Endothelial cell of umbilical vein (primary cell): ENCODE data around the gene SCAI. TPM values are rescaled to one million over a fixed set of nuclear protein-coding genes. Genes with fewer than 3 reads are reported as not detected.

Source experiments
- BruUV-seq: library from RNA; stranded (reverse); fragments of 400-500 nt; replicated peaks from 2 replicates; lab custom pipeline; 2021; lab: Mats Ljungman, UMichigan
- CTCF ChIA-PET: fragments of 300-600, 350-600 bp; sonication (Branson Sonifier 250); formaldehyde crosslinking; loops from one replicate; lab custom pipeline; 2021; ENCODE audit warnings: antibody characterized with exemption, inconsistent platforms; lab: Charles Lee
- POLR2A ChIA-PET: fragments of 300-600, 350-600 bp; sonication (Branson Sonifier 250); formaldehyde crosslinking; loops from one replicate; lab custom pipeline; 2021; ENCODE audit warnings: antibody characterized with exemption, inconsistent platforms; lab: Charles Lee
- DNase-seq: peaks from one replicate; pipeline ENCODE4 v3.0.0-alpha.2; 2011; ENCODE audit warnings: low read depth, low spot score
- FAIRE-seq: peaks from 2 replicates; lab custom pipeline; 2011; peaks lifted over from hg19 to GRCh38; lab: Jason Lieb, UNC
- H2AFZ ChIP-seq: 2 replicates; pipeline ENCODE4 v1.6.0; 2012; ENCODE audit warnings: low read depth, low read length, control low read depth, inconsistent platforms
- H3K27ac ChIP-seq: 2 replicates; pipeline ENCODE4 v1.5.1; 2011; ENCODE audit warnings: low read depth, mild to moderate bottlenecking, control low read depth, low read length, moderate library complexity; ENCODE audit not compliant: insufficient read depth
- H3K27me3 ChIP-seq, 2 experiments: 2 replicates each; pipeline versions ENCODE4 v1.6.0 to v1.6.1; 2011; ENCODE audit warnings: low read length in 2 of 2, mixed read lengths in 1 of 2; ENCODE audit not compliant: control insufficient read depth in 2 of 2, insufficient read depth in 2 of 2
- H3K36me3 ChIP-seq, 2 experiments: 2 replicates in 1 of 2; 3 replicates in 1 of 2; pipeline ENCODE4 v1.5.1; 2011; ENCODE audit warnings: low read length in 2 of 2, mild to moderate bottlenecking in 1 of 2, moderate library complexity in 1 of 2; ENCODE audit not compliant: control insufficient read depth in 2 of 2, insufficient read depth in 2 of 2; ENCODE audit errors: extremely low read depth in 1 of 2
- H3K4me1 ChIP-seq: 3 replicates; pipeline ENCODE4 v1.5.1; 2011; ENCODE audit warnings: mild to moderate bottlenecking, low read length; ENCODE audit not compliant: control insufficient read depth, insufficient read depth; ENCODE audit errors: extremely low read depth
- H3K4me2 ChIP-seq: 2 replicates; pipeline ENCODE4 v1.6.1; 2011; ENCODE audit warnings: low read length, control low read depth, mixed read lengths; ENCODE audit not compliant: insufficient read depth
- H3K4me3 ChIP-seq, 3 experiments: fragments of 200-600 bp in 1 of 3; sonication (generic), shearing (Covaris generic) in 1 of 3; replicated peaks in 1 of 3; 2 replicates each; pipeline ENCODE4 v1.5.1; 2011 to 2016; ENCODE audit warnings: control low read depth in 3 of 3, low read length in 3 of 3, mild to moderate bottlenecking in 2 of 3, inconsistent platforms in 1 of 3, low read depth in 1 of 3, moderate library complexity in 1 of 3; ENCODE audit not compliant: insufficient read depth in 1 of 3
- H3K79me2 ChIP-seq: 2 replicates; pipeline ENCODE4 v1.6.0; 2012; ENCODE audit warnings: low read length, inconsistent platforms; ENCODE audit not compliant: control insufficient read depth, insufficient read depth
- H3K9ac ChIP-seq: replicated peaks from 2 replicates; pipeline ENCODE3; 2011; ENCODE audit warnings: low read length, control low read depth; ENCODE audit not compliant: insufficient read depth; ENCODE audit errors: extremely low read depth
- H3K9me1 ChIP-seq: replicated peaks from 3 replicates; pipeline ENCODE4 v1.6.0; 2011; ENCODE audit warnings: mild to moderate bottlenecking, low read length; ENCODE audit not compliant: control insufficient read depth, insufficient read depth; ENCODE audit errors: extremely low read depth
- H3K9me3 ChIP-seq: replicated peaks from 2 replicates; pipeline ENCODE4 v1.5.1; 2012; ENCODE audit warnings: low read length, inconsistent platforms; ENCODE audit not compliant: control insufficient read depth, insufficient read depth
- H4K20me1 ChIP-seq: replicated peaks from 2 replicates; pipeline ENCODE3; 2011; ENCODE audit warnings: mild to moderate bottlenecking, low read length; ENCODE audit not compliant: control insufficient read depth, insufficient read depth; ENCODE audit errors: extremely low read depth
- EZH2 ChIP-seq: IDR thresholded peaks from 2 replicates; pipeline ENCODE4 v1.6.1; 2012; ENCODE audit warnings: borderline replicate concordance, low read depth, mild to moderate bottlenecking, moderate library complexity, low read length, inconsistent platforms; ENCODE audit not compliant: severe bottlenecking
- FOS ChIP-seq: IDR thresholded peaks from 2 replicates; pipeline ENCODE4 v1.6.1; 2011; ENCODE audit warnings: mild to moderate bottlenecking, low read length, moderate library complexity, borderline replicate concordance; ENCODE audit not compliant: insufficient read depth
- GATA2 ChIP-seq: IDR thresholded peaks from 2 replicates; pipeline ENCODE4 v1.7.0; 2011; ENCODE audit warnings: low read depth, mild to moderate bottlenecking, moderate library complexity, mixed read lengths, low read length; ENCODE audit not compliant: insufficient read length, insufficient read depth
- JUN ChIP-seq: IDR thresholded peaks from 2 replicates; pipeline ENCODE4 v1.6.1; 2011; ENCODE audit warnings: borderline replicate concordance, low read depth; ENCODE audit not compliant: insufficient read length, insufficient read depth
- MAX ChIP-seq: IDR thresholded peaks from 2 replicates; pipeline ENCODE4 v1.6.1; 2011; ENCODE audit not compliant: insufficient read depth, insufficient read length
- MYC ChIP-seq: IDR thresholded peaks from one replicate; pipeline ENCODE4 v1.6.1; 2011; ENCODE audit warnings: mild to moderate bottlenecking, low read depth, low read length
- POLR2A ChIP-seq: IDR thresholded peaks from 2 replicates; pipeline ENCODE4 v1.6.1; 2012; ENCODE audit warnings: low read depth, mild to moderate bottlenecking, control low read depth, low read length
- POLR2AphosphoS5 ChIP-seq: IDR thresholded peaks from 2 replicates; pipeline ENCODE4 v1.6.1; 2012; ENCODE audit warnings: low read depth, mild to moderate bottlenecking, control low read depth, low read length, moderate library complexity; ENCODE audit not compliant: insufficient read depth
- dilution Hi-C: fragments of 300-500 bp; cut with MboI; formaldehyde crosslinking; loops from one replicate; pipeline ENCODE4 v1.15.0; 2019; ENCODE audit warnings: low sequenced_read_pairs; ENCODE audit not compliant: extremely low pct_ligation_motif_present
- intact Hi-C: fragments of 100-400 bp; cut with micrococcal nuclease; formaldehyde crosslinking; loops from one replicate; pipeline ENCODE4 v1.10.0; 2022
- polyA plus RNA-seq, 4 experiments: library from polyadenylated mRNA; depleted of rRNA in 3 of 4; stranded (reverse) in 3 of 4; unstranded in 1 of 4; fragments of >200 nt; gene quantifications; 2 replicates each; pipeline versions ENCODE4 v1.2.1 to v1.2.3, GENCODE V29; 2011 to 2012; ENCODE audit warnings: missing spikeins in 1 of 4
- total RNA-seq: library from RNA; stranded (reverse); gene quantifications from 2 replicates; pipeline ENCODE4 v1.2.3, GENCODE V29; 2021
- TF ChIP-seq, protein P1 (sequence below), 2 donors: IDR thresholded peaks; 1 replicate in 1 of 2; 2 replicates in 1 of 2; pipeline ENCODE4 v1.5.1; 2011; ENCODE audit warnings: low read length in 2 of 2, mild to moderate bottlenecking in 2 of 2, moderate library complexity in 2 of 2, control low read depth in 1 of 2, inconsistent platforms in 1 of 2, low read depth in 1 of 2; ENCODE audit not compliant: insufficient read depth in 1 of 2; ENCODE audit errors: extremely low read depth in 1 of 2

The SCAI gene
- total and polyA plus RNA-seq, 2 donors (not counting 3 experiments of a cell fraction or from before 2014, with no cell fraction given) = 2.0 to 9.3 TPM

GRCh38 chr9:124975131-124975530 lies 168.2 kb downstream of the SCAI start:
- Histone ChIP-seq H3K9ac (no peak overlapping the region), H3K9me3 (no peaks in the 10 kb centered on the region), H3K27me3 (no peaks in the 10 kb centered on the region), H3K36me3 (no peaks in the 10 kb centered on the region), H3K27ac (no peak overlapping the region), H3K79me2 (no peaks in the 10 kb centered on the region), H3K4me1 (peaks cover 2% of the 10 kb centered on the region), H3K4me2 (no peak overlapping the region), H3K4me3 (no peak overlapping the region), H3K9me1 (no peaks in the 10 kb centered on the region), H4K20me1 (no peaks in the 10 kb centered on the region), H2AFZ (no peak overlapping the region)
- ChIA-PET CTCF (interaction anchor here (1.1 kb wide), 1 partner anchor 67 kb away, joined by 3 read pairs; no protein-coding TSS in a partner anchor), POLR2A (no interaction called here)
- FAIRE-seq (no peak), DNase-seq (peak; percentile 22)
- TF ChIP-seq MYC (no peak), JUN (no peak), POLR2A (no peak), POLR2AphosphoS5 (no peak), EZH2 (no peak), FOS (no peak), MAX (no peak), GATA2 (no peak)
- TF ChIP-seq, protein P1, sequence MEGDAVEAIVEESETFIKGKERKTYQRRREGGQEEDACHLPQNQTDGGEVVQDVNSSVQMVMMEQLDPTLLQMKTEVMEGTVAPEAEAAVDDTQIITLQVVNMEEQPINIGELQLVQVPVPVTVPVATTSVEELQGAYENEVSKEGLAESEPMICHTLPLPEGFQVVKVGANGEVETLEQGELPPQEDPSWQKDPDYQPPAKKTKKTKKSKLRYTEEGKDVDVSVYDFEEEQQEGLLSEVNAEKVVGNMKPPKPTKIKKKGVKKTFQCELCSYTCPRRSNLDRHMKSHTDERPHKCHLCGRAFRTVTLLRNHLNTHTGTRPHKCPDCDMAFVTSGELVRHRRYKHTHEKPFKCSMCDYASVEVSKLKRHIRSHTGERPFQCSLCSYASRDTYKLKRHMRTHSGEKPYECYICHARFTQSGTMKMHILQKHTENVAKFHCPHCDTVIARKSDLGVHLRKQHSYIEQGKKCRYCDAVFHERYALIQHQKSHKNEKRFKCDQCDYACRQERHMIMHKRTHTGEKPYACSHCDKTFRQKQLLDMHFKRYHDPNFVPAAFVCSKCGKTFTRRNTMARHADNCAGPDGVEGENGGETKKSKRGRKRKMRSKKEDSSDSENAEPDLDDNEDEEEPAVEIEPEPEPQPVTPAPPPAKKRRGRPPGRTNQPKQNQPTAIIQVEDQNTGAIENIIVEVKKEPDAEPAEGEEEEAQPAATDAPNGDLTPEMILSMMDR (IDR thresholded peaks at IDR 0.05; ENCODE audit: extremely low read depth in 1 of 2, insufficient read depth in 1 of 2, low read depth in 1 of 2, low read length in 2 of 2) = no peak
- intact Hi-C loops (no loop called here), dilution Hi-C loops (no loop called here)
- no TSS peak for BruUV-seq
